Retinal pigment epithelial cell (primary cell): ENCODE results near the gene CASZ1.

Source experiments
- DNase-seq: peaks from one replicate; pipeline ENCODE4 v3.0.0-alpha.2; 2010; ENCODE audit warnings: low read depth
- H3K4me3 ChIP-seq: 2 replicates; pipeline ENCODE4 v1.5.1; 2011; ENCODE audit warnings: mild to moderate bottlenecking, low read length, control low read depth, moderate library complexity
- TF ChIP-seq, protein P1 (sequence below): conservative IDR thresholded peaks from 2 replicates; pipeline ENCODE4 v1.5.1; 2011; ENCODE audit warnings: low read depth, low read length, control low read depth, inconsistent platforms

The CASZ1 gene

DNA sequence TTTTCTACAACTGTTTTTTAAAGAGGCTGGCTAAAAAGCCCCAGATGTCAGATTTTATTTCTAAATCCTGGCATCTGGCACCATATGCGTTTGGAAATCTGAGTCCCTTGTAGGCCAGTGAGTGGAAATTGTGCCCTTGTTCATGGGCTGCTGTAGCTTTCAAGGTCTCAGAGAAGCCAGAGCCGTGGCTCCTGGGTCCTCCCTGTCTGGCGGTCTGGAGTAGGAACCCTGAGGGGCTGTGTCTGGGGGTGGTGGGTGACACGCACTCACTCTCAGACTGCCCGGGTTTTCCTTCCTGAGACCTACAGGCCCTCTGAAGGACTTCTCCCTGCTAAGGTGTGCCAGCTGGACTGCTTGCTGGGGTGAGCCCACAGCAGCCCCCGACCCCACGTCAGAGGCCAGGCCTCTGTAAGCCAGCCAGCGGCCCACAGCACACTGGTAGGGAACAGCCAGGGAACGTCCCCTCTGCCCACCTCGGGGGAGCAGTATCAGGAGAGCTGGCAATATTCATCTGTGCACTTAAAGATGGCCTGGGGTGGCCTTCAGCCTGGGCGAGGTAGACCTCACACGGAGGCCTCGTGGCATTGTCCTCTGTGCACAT is 170.2 kb downstream of the CASZ1 start:
- TF ChIP-seq, protein P1, sequence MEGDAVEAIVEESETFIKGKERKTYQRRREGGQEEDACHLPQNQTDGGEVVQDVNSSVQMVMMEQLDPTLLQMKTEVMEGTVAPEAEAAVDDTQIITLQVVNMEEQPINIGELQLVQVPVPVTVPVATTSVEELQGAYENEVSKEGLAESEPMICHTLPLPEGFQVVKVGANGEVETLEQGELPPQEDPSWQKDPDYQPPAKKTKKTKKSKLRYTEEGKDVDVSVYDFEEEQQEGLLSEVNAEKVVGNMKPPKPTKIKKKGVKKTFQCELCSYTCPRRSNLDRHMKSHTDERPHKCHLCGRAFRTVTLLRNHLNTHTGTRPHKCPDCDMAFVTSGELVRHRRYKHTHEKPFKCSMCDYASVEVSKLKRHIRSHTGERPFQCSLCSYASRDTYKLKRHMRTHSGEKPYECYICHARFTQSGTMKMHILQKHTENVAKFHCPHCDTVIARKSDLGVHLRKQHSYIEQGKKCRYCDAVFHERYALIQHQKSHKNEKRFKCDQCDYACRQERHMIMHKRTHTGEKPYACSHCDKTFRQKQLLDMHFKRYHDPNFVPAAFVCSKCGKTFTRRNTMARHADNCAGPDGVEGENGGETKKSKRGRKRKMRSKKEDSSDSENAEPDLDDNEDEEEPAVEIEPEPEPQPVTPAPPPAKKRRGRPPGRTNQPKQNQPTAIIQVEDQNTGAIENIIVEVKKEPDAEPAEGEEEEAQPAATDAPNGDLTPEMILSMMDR: no peak
- H3K4me3 ChIP-seq: no peak overlapping the region
- DNase-seq: no peak

DNA sequence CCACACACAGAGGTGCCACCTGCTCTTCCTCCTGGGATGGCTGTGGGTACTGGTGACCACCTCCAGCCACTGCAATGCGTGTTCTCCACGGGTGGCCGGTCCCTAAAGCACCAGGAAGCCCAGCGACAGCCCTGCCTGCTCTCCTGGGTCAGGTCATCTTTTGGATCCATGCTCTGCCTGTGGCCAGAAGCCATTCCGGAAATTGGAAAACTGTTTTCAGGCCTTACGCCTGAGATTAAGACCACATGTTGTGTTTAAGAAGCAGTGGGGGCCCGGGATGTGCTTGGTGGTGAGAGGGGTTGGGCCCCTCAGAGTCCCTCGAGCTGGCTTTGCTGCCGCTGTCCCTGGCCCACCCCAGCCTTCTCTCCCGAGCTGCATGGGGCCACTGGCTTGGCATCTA is 170.9 kb downstream of the CASZ1 start:
- TF ChIP-seq, protein P1: no peak
- DNase-seq: no peak
- H3K4me3 ChIP-seq: no peak overlapping the region

DNA sequence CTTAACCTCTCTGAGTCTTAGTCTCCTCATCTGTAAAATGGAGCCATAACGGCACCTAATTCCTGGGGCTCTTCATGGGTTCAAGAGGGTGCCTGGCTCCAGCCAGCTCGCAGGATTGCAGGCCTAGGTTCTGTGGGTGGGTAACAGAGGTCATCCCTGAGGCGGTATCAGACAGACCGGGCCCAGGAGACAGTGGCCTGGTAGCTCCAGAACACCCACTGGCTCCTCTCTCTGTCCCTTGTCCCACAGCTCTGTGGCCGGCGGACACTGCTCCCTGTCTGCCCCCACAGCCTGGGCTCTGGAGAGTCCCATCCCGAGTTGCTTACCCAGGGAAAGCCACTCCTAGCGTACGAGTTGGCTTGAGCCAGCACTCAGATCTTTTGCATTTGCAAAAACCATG is 171.4 kb downstream of the CASZ1 start:
- H3K4me3 ChIP-seq: no peak overlapping the region
- TF ChIP-seq, protein P1: no peak
- DNase-seq: no peak

DNA sequence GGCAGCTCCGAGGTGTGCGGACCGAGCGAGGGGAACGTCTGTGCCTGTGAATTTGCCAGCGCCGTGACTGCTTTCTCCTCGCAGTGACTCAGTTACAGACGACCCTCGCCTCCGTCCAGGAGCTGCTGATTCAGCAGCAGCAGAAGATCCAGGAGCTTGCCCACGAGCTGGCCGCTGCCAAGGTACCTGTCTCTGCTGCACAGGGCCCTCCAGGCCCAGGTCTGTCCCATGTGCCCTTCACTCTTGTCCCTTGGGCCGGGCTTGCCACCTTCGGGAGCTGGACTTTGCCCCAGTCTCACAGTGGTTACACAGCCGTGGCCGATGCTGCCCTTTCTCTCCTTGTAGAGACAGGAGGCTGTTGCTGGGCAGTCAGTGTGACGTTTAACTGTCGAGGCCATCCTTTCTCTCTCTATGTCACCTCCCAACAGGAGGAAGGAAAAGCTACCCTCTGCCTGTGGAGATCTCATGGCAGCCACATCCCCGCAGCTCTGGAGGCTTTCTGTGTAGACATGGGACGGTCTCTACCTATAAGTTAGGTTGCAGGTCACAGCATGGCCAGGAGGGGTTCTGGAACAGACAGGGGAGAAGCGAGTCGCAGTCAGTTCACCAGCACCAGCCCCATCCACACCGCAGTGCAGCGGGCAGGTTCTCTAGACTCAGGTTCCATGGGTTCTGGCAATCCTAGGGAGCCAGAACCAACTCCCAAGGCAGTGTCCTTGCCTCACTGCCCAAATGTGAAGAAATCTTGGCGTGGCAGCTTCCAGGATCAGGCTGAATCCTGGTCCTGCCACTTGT is 172.0 kb downstream of the CASZ1 start:
- TF ChIP-seq, protein P1: no peak

DNA sequence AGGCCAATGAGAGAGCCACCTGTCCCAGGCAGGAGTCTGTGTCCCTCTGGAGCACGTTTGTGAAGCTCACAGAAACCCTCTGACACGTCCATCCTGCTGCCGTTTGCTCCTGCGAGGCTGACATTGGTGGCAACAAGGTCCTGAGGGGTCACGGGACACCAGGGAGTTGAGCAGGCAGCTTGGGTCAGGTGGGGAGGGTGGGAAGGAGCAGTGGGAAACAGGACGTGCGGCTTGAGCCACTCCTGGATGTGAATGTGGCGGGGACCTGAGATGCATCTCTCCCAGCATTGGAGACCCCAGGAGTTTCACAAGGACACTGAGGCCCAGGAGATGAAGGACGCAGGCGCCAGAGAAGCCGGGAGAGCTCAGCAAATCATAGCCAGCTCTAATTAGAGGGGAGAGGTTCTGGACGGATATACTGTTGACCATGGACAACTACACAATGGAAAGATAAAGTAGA is 172.7 kb downstream of the CASZ1 start:
- DNase-seq: no peak
- no peak overlapping the region for H3K4me3 ChIP-seq
- TF ChIP-seq, protein P1: no peak

More for the DNA sequence above, 172.0 kb downstream of the CASZ1 start:
- no peak for DNase-seq
- no peak overlapping the region for H3K4me3 ChIP-seq

DNA sequence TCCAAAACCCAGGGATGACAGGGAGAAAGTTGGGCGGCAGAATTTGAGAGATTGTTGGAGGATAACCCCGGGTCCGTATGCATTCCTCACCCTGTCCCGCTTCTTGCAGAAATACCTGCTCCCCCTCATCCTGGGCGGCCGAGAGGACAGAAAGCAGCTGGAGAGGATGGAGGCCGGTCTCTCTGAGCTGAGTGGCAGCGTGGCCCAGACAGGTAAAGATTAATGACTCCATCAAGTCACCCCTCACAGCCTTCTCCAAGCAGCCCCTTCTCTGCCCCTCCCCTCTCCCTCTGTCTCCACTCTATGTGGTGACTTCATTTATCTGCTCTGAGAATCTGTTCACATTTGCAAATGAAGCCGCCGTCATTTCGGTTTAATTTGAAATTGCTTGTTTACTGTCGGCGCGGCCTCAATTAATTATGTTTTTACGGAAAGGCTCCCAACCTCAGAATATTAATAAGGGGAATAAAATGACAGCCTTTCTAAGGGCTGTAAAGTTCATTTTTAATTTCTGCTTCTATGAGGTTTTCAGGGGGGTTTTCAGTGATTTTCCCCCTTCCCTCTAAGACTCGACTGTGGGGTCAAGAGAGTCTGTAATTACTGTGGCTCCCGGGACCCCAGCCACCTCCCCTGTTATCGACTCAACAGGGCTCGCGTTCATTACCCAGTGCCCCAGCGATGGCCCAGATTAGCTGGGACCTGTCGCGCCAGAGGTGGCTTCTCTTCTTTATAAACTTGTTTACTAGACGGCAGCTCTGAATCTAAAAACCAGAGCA is 173.3 kb downstream of the CASZ1 start:
- TF ChIP-seq, protein P1: no peak
- no peak for DNase-seq
- H3K4me3 ChIP-seq: no peak overlapping the region
